WTC11 (cell line): ENCODE results near the gene PTPRG.

ENCODE experiments used
- ATF1 ChIP-seq: sonication (generic); formaldehyde crosslinking; IDR thresholded peaks from 2 replicates; pipeline ENCODE4 v1.8.1; 2023; ENCODE audit warnings: mild to moderate bottlenecking, moderate library complexity, missing genetic modification reagents
- CREB1 ChIP-seq: sonication (generic); formaldehyde crosslinking; IDR thresholded peaks from 2 replicates; pipeline ENCODE4 v1.8.0; 2023; ENCODE audit warnings: mild to moderate bottlenecking, missing genetic modification reagents
- JUN ChIP-seq: sonication (generic); formaldehyde crosslinking; IDR thresholded peaks from 2 replicates; pipeline ENCODE4 v1.8.0; 2023; ENCODE audit warnings: mild to moderate bottlenecking, missing genetic modification reagents
- SP1 ChIP-seq: sonication (generic); formaldehyde crosslinking; conservative IDR thresholded peaks from 2 replicates; pipeline ENCODE4 v1.8.1; 2022; ENCODE audit warnings: missing genetic modification reagents
- TEAD1 ChIP-seq: sonication (generic); formaldehyde crosslinking; IDR thresholded peaks from 2 replicates; pipeline ENCODE4 v1.8.0; 2022; ENCODE audit warnings: mild to moderate bottlenecking, missing genetic modification reagents
- ZNF121 ChIP-seq: sonication (generic); formaldehyde crosslinking; IDR thresholded peaks from 2 replicates; pipeline ENCODE4 v1.8.0; 2023; ENCODE audit warnings: missing genetic modification reagents
- ZNF263 ChIP-seq: sonication (generic); formaldehyde crosslinking; IDR thresholded peaks from 2 replicates; pipeline ENCODE4 v1.8.1; 2022; ENCODE audit warnings: low read depth, mild to moderate bottlenecking, moderate library complexity, missing genetic modification reagents
- TF ChIP-seq, protein P1 (sequence below): fragments of 200-600 bp; IDR thresholded peaks from 2 replicates; pipeline ENCODE4 v1.8.0; 2022; ENCODE audit warnings: antibody characterized with exemption
- TF ChIP-seq, protein P2 (sequence below): fragments of 250-450 bp; sonication (Bioruptor Pico); IDR thresholded peaks from 2 replicates; pipeline ENCODE4 v1.8.0; 2021; ENCODE audit warnings: mild to moderate bottlenecking
- TF ChIP-seq, protein P3 (sequence below): sonication (generic); formaldehyde crosslinking; IDR thresholded peaks from 2 replicates; pipeline ENCODE4 v1.8.0; 2022; ENCODE audit warnings: mild to moderate bottlenecking, missing genetic modification reagents
- TF ChIP-seq, protein P4 (sequence below): sonication (generic); formaldehyde crosslinking; conservative IDR thresholded peaks from 2 replicates; pipeline ENCODE4 v1.8.1; 2023; ENCODE audit warnings: mild to moderate bottlenecking, low read depth, missing genetic modification reagents, moderate library complexity

DNA sequence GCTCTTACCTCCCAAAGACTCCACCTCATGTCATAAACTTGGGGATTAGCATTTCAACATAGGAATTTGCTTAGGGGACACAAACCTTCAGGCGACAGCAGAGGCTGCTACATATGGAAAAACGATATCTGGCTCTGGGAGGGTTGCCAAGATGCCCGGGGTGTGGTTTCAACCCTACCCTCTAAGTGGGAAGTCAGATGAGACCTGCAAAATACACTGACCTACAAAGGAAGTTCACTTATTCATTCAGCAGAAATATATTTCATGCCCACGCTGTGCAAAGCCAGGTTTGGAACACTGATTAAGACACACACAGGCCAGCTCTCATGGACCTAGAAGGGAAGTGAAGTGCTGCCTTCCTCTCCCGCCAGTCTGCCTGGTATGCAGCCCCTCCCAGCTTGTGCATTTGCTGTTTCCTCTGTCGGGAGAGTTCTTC, 572.7 kb downstream of the PTPRG start:
- TF ChIP-seq ATF1 (CRISPR knock-in tag) (no peak), TEAD1 (CRISPR knock-in tag) (no peak), ZNF263 (no peak), CREB1 (CRISPR knock-in tag) (no peak), ZNF121 (CRISPR knock-in tag) (no peak), JUN (CRISPR knock-in tag) (no peak), SP1 (CRISPR knock-in tag) (no peak)
- TF ChIP-seq, protein P1, sequence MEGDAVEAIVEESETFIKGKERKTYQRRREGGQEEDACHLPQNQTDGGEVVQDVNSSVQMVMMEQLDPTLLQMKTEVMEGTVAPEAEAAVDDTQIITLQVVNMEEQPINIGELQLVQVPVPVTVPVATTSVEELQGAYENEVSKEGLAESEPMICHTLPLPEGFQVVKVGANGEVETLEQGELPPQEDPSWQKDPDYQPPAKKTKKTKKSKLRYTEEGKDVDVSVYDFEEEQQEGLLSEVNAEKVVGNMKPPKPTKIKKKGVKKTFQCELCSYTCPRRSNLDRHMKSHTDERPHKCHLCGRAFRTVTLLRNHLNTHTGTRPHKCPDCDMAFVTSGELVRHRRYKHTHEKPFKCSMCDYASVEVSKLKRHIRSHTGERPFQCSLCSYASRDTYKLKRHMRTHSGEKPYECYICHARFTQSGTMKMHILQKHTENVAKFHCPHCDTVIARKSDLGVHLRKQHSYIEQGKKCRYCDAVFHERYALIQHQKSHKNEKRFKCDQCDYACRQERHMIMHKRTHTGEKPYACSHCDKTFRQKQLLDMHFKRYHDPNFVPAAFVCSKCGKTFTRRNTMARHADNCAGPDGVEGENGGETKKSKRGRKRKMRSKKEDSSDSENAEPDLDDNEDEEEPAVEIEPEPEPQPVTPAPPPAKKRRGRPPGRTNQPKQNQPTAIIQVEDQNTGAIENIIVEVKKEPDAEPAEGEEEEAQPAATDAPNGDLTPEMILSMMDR: no peak
- TF ChIP-seq, protein P2, sequence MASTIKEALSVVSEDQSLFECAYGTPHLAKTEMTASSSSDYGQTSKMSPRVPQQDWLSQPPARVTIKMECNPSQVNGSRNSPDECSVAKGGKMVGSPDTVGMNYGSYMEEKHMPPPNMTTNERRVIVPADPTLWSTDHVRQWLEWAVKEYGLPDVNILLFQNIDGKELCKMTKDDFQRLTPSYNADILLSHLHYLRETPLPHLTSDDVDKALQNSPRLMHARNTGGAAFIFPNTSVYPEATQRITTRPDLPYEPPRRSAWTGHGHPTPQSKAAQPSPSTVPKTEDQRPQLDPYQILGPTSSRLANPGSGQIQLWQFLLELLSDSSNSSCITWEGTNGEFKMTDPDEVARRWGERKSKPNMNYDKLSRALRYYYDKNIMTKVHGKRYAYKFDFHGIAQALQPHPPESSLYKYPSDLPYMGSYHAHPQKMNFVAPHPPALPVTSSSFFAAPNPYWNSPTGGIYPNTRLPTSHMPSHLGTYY: no peak
- TF ChIP-seq, protein P3, sequence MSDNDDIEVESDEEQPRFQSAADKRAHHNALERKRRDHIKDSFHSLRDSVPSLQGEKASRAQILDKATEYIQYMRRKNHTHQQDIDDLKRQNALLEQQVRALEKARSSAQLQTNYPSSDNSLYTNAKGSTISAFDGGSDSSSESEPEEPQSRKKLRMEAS (CRISPR knock-in tag): no peak
- TF ChIP-seq, protein P4, sequence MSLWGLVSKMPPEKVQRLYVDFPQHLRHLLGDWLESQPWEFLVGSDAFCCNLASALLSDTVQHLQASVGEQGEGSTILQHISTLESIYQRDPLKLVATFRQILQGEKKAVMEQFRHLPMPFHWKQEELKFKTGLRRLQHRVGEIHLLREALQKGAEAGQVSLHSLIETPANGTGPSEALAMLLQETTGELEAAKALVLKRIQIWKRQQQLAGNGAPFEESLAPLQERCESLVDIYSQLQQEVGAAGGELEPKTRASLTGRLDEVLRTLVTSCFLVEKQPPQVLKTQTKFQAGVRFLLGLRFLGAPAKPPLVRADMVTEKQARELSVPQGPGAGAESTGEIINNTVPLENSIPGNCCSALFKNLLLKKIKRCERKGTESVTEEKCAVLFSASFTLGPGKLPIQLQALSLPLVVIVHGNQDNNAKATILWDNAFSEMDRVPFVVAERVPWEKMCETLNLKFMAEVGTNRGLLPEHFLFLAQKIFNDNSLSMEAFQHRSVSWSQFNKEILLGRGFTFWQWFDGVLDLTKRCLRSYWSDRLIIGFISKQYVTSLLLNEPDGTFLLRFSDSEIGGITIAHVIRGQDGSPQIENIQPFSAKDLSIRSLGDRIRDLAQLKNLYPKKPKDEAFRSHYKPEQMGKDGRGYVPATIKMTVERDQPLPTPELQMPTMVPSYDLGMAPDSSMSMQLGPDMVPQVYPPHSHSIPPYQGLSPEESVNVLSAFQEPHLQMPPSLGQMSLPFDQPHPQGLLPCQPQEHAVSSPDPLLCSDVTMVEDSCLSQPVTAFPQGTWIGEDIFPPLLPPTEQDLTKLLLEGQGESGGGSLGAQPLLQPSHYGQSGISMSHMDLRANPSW (CRISPR knock-in tag): no peak
